B cell (primary cell): ENCODE data around the gene TACC3. TPM values are rescaled to one million over a fixed set of nuclear protein-coding genes. Genes with fewer than 3 reads are reported as not detected.

ENCODE experiments used
- ATAC-seq: fragments of 200-7000 bp; cut with Tn5 transposase; one replicate; pipeline ENCODE4 v1.10.0; 2021; ENCODE audit warnings: low read depth, mild to moderate bottlenecking, moderate number of reproducible peaks, moderate library complexity
- CTCF ChIA-PET: fragments of 350-600 bp; sonication (Branson Sonifier 250); formaldehyde crosslinking; loops from one replicate; lab custom pipeline; 2021; ENCODE audit warnings: antibody characterized with exemption, inconsistent platforms; lab: Charles Lee
- POLR2A ChIA-PET: fragments of 350-600 bp; sonication (Branson Sonifier 250); formaldehyde crosslinking; loops from one replicate; lab custom pipeline; 2021; ENCODE audit warnings: antibody characterized with exemption; lab: Charles Lee
- DNase-seq: peaks from one replicate; pipeline ENCODE4 v3.0.0; 2013
- H2AFZ ChIP-seq: 2 replicates; pipeline ENCODE4 v1.6.1; 2012; ENCODE audit warnings: mild to moderate bottlenecking, low read depth, low read length; ENCODE audit not compliant: insufficient read depth, poor library complexity, severe bottlenecking
- H3K27ac ChIP-seq, 2 donors: 1 replicate in 1 of 2; 2 replicates in 1 of 2; pipeline ENCODE4 v1.5.1; 2012 to 2013; ENCODE audit warnings: low read length in 2 of 2, mild to moderate bottlenecking in 2 of 2, moderate library complexity in 1 of 2
- H3K27me3 ChIP-seq, 4 experiments: fragments of 200-600 bp in 1 of 4; sonication (generic) in 1 of 4; replicated peaks in 1 of 4; 1 replicate in 2 of 4; 2 replicates in 2 of 4; pipeline versions ENCODE4 v1.6.1 to v1.7.0; 2013 to 2016; ENCODE audit warnings: low read length in 3 of 4, mild to moderate bottlenecking in 2 of 4, mixed read lengths in 1 of 4, moderate library complexity in 1 of 4; ENCODE audit not compliant: insufficient read depth in 4 of 4, control insufficient read depth in 3 of 4; ENCODE audit errors: control extremely low read depth in 1 of 4
- H3K36me3 ChIP-seq, 2 experiments: replicated peaks in 1 of 2; 1 replicate in 1 of 2; 2 replicates in 1 of 2; pipeline versions ENCODE4 v1.6.1 to v1.7.1; 2013; ENCODE audit warnings: low read length in 1 of 2; ENCODE audit not compliant: insufficient read depth in 2 of 2, control insufficient read depth in 1 of 2; ENCODE audit errors: control extremely low read depth in 1 of 2, extremely low read depth in 1 of 2
- H3K4me1 ChIP-seq, 2 donors: fragments of 200-600 bp in 1 of 2; sonication (generic) in 1 of 2; 1 replicate in 1 of 2; 2 replicates in 1 of 2; pipeline versions ENCODE4 v1.5.1 to v1.6.1; 2013 to 2017; ENCODE audit warnings: low read length in 2 of 2; ENCODE audit not compliant: control insufficient read depth in 2 of 2, insufficient read depth in 2 of 2
- H3K4me2 ChIP-seq: replicated peaks from 2 replicates; pipeline ENCODE3; 2012; ENCODE audit warnings: mild to moderate bottlenecking, low read depth, low read length; ENCODE audit not compliant: poor library complexity, severe bottlenecking
- H3K4me3 ChIP-seq, 5 experiments: fragments of 200-600 bp in 1 of 5; sonication (generic) in 1 of 5; 1 replicate in 3 of 5; 2 replicates in 2 of 5; pipeline versions ENCODE4 v1.5.1 to v1.7.0; 2011 to 2016; ENCODE audit warnings: low read length in 4 of 5, mild to moderate bottlenecking in 4 of 5, low read depth in 2 of 5, control low read depth in 1 of 5, moderate library complexity in 1 of 5; ENCODE audit not compliant: insufficient read depth in 1 of 5; ENCODE audit errors: control extremely low read depth in 1 of 5, extremely low read depth in 1 of 5
- H3K79me2 ChIP-seq: fragments of 200-600 bp; sonication (generic); one replicate; pipeline ENCODE4 v1.6.0; 2016; ENCODE audit warnings: low read length; ENCODE audit not compliant: control insufficient read depth, insufficient read depth
- H3K9ac ChIP-seq: fragments of 200-600 bp; sonication (generic); 2 replicates; pipeline ENCODE4 v1.6.1; 2017; ENCODE audit warnings: mild to moderate bottlenecking, low read length, moderate library complexity
- H3K9me3 ChIP-seq, 3 donors: one replicate each; pipeline versions ENCODE4 v1.6.1 to v1.7.1; 2013; ENCODE audit warnings: low read length in 2 of 3; ENCODE audit not compliant: control insufficient read depth in 2 of 3, insufficient read depth in 1 of 3; ENCODE audit errors: control extremely low read depth in 1 of 3
- H4K20me1 ChIP-seq: 2 replicates; pipeline ENCODE4 v1.6.0; 2012; ENCODE audit warnings: mild to moderate bottlenecking, low read length; ENCODE audit not compliant: insufficient read depth, control insufficient read depth, poor library complexity, severe bottlenecking
- H3K27ac Mint-ChIP-seq: one replicate; pipeline ENCODE4 v1.8.0; 2021; ENCODE audit warnings: mixed read lengths
- H3K27me3 Mint-ChIP-seq: one replicate; pipeline ENCODE4 v1.8.0; 2021; ENCODE audit warnings: mixed read lengths
- H3K4me1 Mint-ChIP-seq: one replicate; pipeline ENCODE4 v1.8.0; 2021; ENCODE audit warnings: mixed read lengths
- H3K4me3 Mint-ChIP-seq: one replicate; pipeline ENCODE4 v1.8.0; 2021; ENCODE audit warnings: mixed read lengths
- H3K9me3 Mint-ChIP-seq: one replicate; pipeline ENCODE4 v1.8.0; 2022; ENCODE audit warnings: mixed read lengths; ENCODE audit not compliant: insufficient read depth
- EZH2 ChIP-seq: IDR thresholded peaks from 2 replicates; pipeline ENCODE4 v1.6.1; 2012; ENCODE audit warnings: borderline replicate concordance, low read depth, mild to moderate bottlenecking, moderate library complexity, low read length; ENCODE audit not compliant: insufficient read depth, poor library complexity, severe bottlenecking
- WGBS: methylation state at CpG from one replicate; pipeline ENCODE4 v1.1.5; 2013; ENCODE audit warnings: missing lambda C conversion rate; ENCODE audit not compliant: insufficient coverage; 5-methylcytosine and 5-hydroxymethylcytosine counted together
- intact Hi-C: fragments of 100-400 bp; cut with micrococcal nuclease; formaldehyde crosslinking; loops from one replicate; pipeline ENCODE4 v1.10.0; 2022
- polyA plus RNA-seq: library from polyadenylated mRNA; depleted of rRNA; stranded (reverse); fragments of >200 nt; gene quantifications from 2 replicates; pipeline ENCODE4 v1.2.3, GENCODE V29; 2012
- total RNA-seq, 2 donors: library from RNA; stranded (reverse); fragments of 120-200 nt in 1 of 2; gene quantifications; 1 replicate in 1 of 2; 2 replicates in 1 of 2; pipeline versions ENCODE4 v1.2.3 to v1.2.4, GENCODE V29; 2013 to 2022
- TF ChIP-seq, protein P1 (sequence below): fragments of 200-600 bp; IDR thresholded peaks from one replicate; pipeline ENCODE4 v1.8.0; 2022; ENCODE audit warnings: antibody characterized with exemption, mild to moderate bottlenecking

The TACC3 gene
- total and polyA plus RNA-seq, 2 donors (not counting 1 experiment from before 2014, with no cell fraction given): 29.5 to 47.9 TPM

DNA sequence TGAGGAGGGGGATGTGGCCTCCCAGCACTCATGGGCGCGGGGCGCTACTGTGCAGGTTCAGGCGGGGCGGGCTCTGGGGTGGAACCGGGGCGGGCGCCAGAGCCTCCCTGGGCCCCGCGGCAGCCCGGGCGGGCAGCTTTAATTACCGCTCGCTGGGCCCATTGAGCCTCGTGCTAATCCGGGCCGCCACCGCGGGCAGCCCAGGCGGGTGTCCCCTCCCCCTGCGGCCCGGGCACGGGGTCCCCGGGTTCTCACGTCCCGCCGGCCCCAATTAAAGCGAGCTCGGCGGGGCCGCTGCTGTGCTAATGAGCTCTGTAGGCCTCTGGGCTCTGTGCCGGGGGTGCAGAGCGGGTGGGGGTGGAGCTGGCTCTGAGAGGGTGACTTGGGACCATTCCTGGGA lies 48.9 kb downstream of the TACC3 start:
- H3K79me2 ChIP-seq: no peaks in the 10 kb centered on the region
- no peak overlapping the region for H3K27ac ChIP-seq
- POLR2A ChIA-PET: no interaction called here
- no peak for DNase-seq
- H3K9ac ChIP-seq: no peak overlapping the region
- ATAC-seq: no peak
- no peaks in the 10 kb centered on the region for H3K9me3 Mint-ChIP-seq
- intact Hi-C loops: no loop called here
- WGBS: 71% methylated on average over 24 of the region's 33 CpGs
- no peak overlapping the region for H3K27ac Mint-ChIP-seq
- H3K36me3 ChIP-seq: no peaks in the 10 kb centered on the region
- CTCF ChIA-PET: no interaction called here
- peaks cover 14% of the 10 kb centered on the region for H3K4me1 Mint-ChIP-seq
- peaks cover 27 to 33% of the 10 kb centered on the region in 2 donors for H3K4me1 ChIP-seq
- no peak overlapping the region for H3K4me2 ChIP-seq
- H3K4me3 Mint-ChIP-seq: no peak overlapping the region
- no peak overlapping the region for H3K4me3 ChIP-seq
- no peaks in the 10 kb centered on the region for H3K9me3 ChIP-seq
- H2AFZ ChIP-seq: no peak overlapping the region
- H4K20me1 ChIP-seq: no peaks in the 10 kb centered on the region
- peaks cover 22% of the 10 kb centered on the region for H3K27me3 Mint-ChIP-seq
- peaks cover 0 to 52% (median 8%) of the 10 kb centered on the region in 4 experiments for H3K27me3 ChIP-seq
- TF ChIP-seq, protein P1, sequence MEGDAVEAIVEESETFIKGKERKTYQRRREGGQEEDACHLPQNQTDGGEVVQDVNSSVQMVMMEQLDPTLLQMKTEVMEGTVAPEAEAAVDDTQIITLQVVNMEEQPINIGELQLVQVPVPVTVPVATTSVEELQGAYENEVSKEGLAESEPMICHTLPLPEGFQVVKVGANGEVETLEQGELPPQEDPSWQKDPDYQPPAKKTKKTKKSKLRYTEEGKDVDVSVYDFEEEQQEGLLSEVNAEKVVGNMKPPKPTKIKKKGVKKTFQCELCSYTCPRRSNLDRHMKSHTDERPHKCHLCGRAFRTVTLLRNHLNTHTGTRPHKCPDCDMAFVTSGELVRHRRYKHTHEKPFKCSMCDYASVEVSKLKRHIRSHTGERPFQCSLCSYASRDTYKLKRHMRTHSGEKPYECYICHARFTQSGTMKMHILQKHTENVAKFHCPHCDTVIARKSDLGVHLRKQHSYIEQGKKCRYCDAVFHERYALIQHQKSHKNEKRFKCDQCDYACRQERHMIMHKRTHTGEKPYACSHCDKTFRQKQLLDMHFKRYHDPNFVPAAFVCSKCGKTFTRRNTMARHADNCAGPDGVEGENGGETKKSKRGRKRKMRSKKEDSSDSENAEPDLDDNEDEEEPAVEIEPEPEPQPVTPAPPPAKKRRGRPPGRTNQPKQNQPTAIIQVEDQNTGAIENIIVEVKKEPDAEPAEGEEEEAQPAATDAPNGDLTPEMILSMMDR: no peak
- no peak for TF ChIP-seq EZH2

DNA sequence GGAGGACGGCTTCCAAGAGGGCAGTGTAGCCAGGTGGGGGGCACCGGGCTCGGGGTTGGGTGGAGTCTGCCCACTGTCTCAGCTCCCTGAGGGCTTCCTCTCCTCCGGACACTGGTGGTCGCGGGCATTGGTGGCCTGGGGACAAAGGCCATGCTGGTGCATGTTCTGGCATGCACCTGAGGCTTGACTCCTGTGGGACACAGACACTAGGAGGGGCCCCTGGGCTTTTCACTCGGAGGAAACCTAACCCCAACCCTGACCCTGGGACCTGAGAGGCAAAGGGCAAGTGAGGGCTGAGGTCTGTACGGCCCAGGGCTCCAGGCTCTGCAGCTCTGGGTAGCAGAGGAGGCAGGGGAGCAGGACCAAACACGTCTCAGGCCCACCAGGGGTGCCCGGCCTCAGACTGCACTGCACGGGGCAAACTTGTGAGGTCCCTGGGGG lies 49.5 kb downstream of the TACC3 start:
- Mint-ChIP-seq H3K27me3 (peaks cover 18% of the 10 kb centered on the region), H3K27ac (no peak overlapping the region), H3K4me1 (peaks cover 9% of the 10 kb centered on the region), H3K4me3 (no peak overlapping the region), H3K9me3 (no peaks in the 10 kb centered on the region)
- Histone ChIP-seq H3K9me3 (no peaks in the 10 kb centered on the region), H3K9ac (no peak overlapping the region), H4K20me1 (no peaks in the 10 kb centered on the region), H3K79me2 (no peaks in the 10 kb centered on the region), H3K4me1 (peaks cover 27 to 37% of the 10 kb centered on the region in 2 donors), H3K4me2 (no peak overlapping the region), H3K4me3 (no peak overlapping the region), H3K27me3 (peaks cover 0 to 48% (median 8%) of the 10 kb centered on the region in 4 experiments), H2AFZ (no peak overlapping the region), H3K36me3 (no peaks in the 10 kb centered on the region), H3K27ac (no peak overlapping the region)
- WGBS: 69% methylated on average over 10 of the region's 11 CpGs
- intact Hi-C loops: no loop called here
- DNase-seq (no peak), ATAC-seq (no peak)
- TF ChIP-seq, protein P1: no peak
- TF ChIP-seq EZH2: no peak
- POLR2A ChIA-PET: no interaction called here
- CTCF ChIA-PET: no interaction called here
